ENCODE results near the gene ZNF805. TPM values are rescaled to one million over a fixed set of nuclear protein-coding genes. Genes with fewer than 3 reads are reported as not detected.
"Not testable (repeated sequence)": the region's sequence is repeated elsewhere in the genome, so short reads cannot be mapped to it uniquely, and the experiment has no call there.

Gene ZNF805
- polyA plus RNA-seq, 1 donor, result 4.4 TPM

- Histone ChIP-seq H3K36me3 (ENCODE audit: control insufficient read depth, insufficient read depth, low read length) (no peaks in the 10 kb centered on the region), H3K27me3 (ENCODE audit: control insufficient read depth, insufficient read depth, low read length) (no peaks in the 10 kb centered on the region), H3K4me1 (ENCODE audit: control insufficient read depth, insufficient read depth, low read length) (no peaks in the 10 kb centered on the region), H3K4me3 (ENCODE audit: low read length) (no peak overlapping the region), H3K9me3 (ENCODE audit: control insufficient read depth, low read depth, low read length) (peaks cover 5% of the 10 kb centered on the region), H3K27ac (ENCODE audit: low read length) (no peak overlapping the region)
- DNase-seq, result no peak
- no CpG with 5 or more reads among the region's 9 CpGs for WGBS (ENCODE audit: insufficient coverage, low lambda C conversion rate)
These were observed 8.7 kb upstream of the ZNF805 start for GRCh38 chr19:57231686-57232085.

- WGBS (ENCODE audit: insufficient coverage, low lambda C conversion rate), result no CpG with 5 or more reads among the region's 1 CpG
- Histone ChIP-seq H3K4me1 (ENCODE audit: control insufficient read depth, insufficient read depth, low read length) (no peaks in the 10 kb centered on the region), H3K4me3 (ENCODE audit: low read length) (no peak overlapping the region), H3K27ac (ENCODE audit: low read length) (no peak overlapping the region), H3K27me3 (ENCODE audit: control insufficient read depth, insufficient read depth, low read length) (no peaks in the 10 kb centered on the region), H3K9me3 (ENCODE audit: control insufficient read depth, low read depth, low read length) (peaks cover 5% of the 10 kb centered on the region), H3K36me3 (ENCODE audit: control insufficient read depth, insufficient read depth, low read length) (no peaks in the 10 kb centered on the region)
- no peak for DNase-seq
These were observed 7.2 kb upstream of the ZNF805 start for GRCh38 chr19:57233207-57233606.

GRCh38 chr19:57239982-57240310, 486 bp upstream of the ZNF805 start:
- H3K4me1 ChIP-seq (ENCODE audit: control insufficient read depth, insufficient read depth, low read length), result no peaks in the 10 kb centered on the region
- H3K27me3 ChIP-seq (ENCODE audit: control insufficient read depth, insufficient read depth, low read length), result no peaks in the 10 kb centered on the region
- DNase-seq, result no peak
- no peaks in the 10 kb centered on the region for H3K9me3 ChIP-seq (ENCODE audit: control insufficient read depth, low read depth, low read length)
- no CpG with 5 or more reads among the region's 12 CpGs for WGBS (ENCODE audit: insufficient coverage, low lambda C conversion rate)
- H3K4me3 ChIP-seq (ENCODE audit: low read length), result peak overlapping the region; percentile 77
- peak overlapping the region; percentile 88 for H3K27ac ChIP-seq (ENCODE audit: low read length)
- peaks cover 15% of the 10 kb centered on the region for H3K36me3 ChIP-seq (ENCODE audit: control insufficient read depth, insufficient read depth, low read length)

DNA sequence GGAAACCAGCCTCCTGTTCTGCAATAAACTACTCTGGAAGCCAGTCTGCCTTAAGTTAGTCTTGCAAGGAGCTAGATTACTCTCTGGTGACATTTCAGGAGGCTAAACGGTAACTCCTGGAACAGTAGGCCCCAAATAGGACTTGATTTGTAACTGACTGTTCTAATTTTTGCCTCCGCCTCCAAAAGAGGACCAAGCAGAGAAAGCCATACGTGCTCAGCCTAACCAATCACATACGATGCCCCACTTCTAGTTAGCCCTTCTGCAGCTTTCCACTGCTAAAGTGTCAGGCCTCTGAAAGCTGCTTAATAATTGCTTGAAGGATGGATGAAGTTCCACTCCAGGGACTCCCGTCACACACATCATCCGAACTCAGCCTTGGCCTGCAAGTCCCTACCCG, 744 bp downstream of the ZNF805 start:
- peaks cover 18% of the 10 kb centered on the region for H3K36me3 ChIP-seq (ENCODE audit: control insufficient read depth, insufficient read depth, low read length)
- DNase-seq, result peak in 1 of 2 donors; percentile 9
- no peaks in the 10 kb centered on the region for H3K9me3 ChIP-seq (ENCODE audit: control insufficient read depth, low read depth, low read length)
- peak overlapping the region; percentile 77 for H3K4me3 ChIP-seq (ENCODE audit: low read length)
- WGBS (ENCODE audit: insufficient coverage, low lambda C conversion rate), result no CpG with 5 or more reads among the region's 7 CpGs
- no peaks in the 10 kb centered on the region for H3K27me3 ChIP-seq (ENCODE audit: control insufficient read depth, insufficient read depth, low read length)
- no peaks in the 10 kb centered on the region for H3K4me1 ChIP-seq (ENCODE audit: control insufficient read depth, insufficient read depth, low read length)
- peak overlapping the region; percentile 88 for H3K27ac ChIP-seq (ENCODE audit: low read length)

GRCh38 chr19:57242821-57243220, 2.4 kb downstream of the ZNF805 start:
- Histone ChIP-seq H3K27me3 (ENCODE audit: control insufficient read depth, insufficient read depth, low read length) (no peaks in the 10 kb centered on the region), H3K4me1 (ENCODE audit: control insufficient read depth, insufficient read depth, low read length) (no peaks in the 10 kb centered on the region), H3K4me3 (ENCODE audit: low read length) (no peak overlapping the region), H3K36me3 (ENCODE audit: control insufficient read depth, insufficient read depth, low read length) (peaks cover 25% of the 10 kb centered on the region), H3K9me3 (ENCODE audit: control insufficient read depth, low read depth, low read length) (no peaks in the 10 kb centered on the region), H3K27ac (ENCODE audit: low read length) (no peak overlapping the region)
- DNase-seq, result no peak
- WGBS (ENCODE audit: insufficient coverage, low lambda C conversion rate), result no CpG with 5 or more reads among the region's 5 CpGs

DNA sequence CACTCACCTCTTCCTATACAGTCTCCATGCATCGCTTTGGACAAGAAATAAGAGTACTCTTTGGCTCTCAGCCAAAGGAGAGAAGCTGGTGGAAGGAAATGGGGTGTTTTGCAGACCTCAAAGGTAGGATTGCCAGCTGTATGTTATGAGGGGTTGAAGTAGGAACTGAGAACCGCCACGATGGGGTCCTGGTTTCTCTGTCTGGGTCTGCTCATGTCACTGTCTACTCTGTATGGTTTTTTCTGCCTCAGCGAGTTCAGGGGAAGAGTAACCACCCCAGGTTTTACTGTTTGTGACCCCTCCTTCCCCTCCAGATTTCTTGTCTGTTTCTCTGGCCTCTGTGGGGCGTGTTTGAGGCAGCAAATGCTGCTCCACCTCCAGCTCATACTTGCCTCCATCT, 4.1 kb downstream of the ZNF805 start:
- H3K9me3 ChIP-seq (ENCODE audit: control insufficient read depth, low read depth, low read length), result no peaks in the 10 kb centered on the region
- H3K27me3 ChIP-seq (ENCODE audit: control insufficient read depth, insufficient read depth, low read length), result no peaks in the 10 kb centered on the region
- no peak overlapping the region for H3K27ac ChIP-seq (ENCODE audit: low read length)
- H3K4me3 ChIP-seq (ENCODE audit: low read length), result no peak overlapping the region
- no peak for DNase-seq
- 100% methylated on average over 1 of the region's 5 CpGs for WGBS (ENCODE audit: insufficient coverage, low lambda C conversion rate)
- no peaks in the 10 kb centered on the region for H3K4me1 ChIP-seq (ENCODE audit: control insufficient read depth, insufficient read depth, low read length)
- peaks cover 38% of the 10 kb centered on the region for H3K36me3 ChIP-seq (ENCODE audit: control insufficient read depth, insufficient read depth, low read length)

DNA sequence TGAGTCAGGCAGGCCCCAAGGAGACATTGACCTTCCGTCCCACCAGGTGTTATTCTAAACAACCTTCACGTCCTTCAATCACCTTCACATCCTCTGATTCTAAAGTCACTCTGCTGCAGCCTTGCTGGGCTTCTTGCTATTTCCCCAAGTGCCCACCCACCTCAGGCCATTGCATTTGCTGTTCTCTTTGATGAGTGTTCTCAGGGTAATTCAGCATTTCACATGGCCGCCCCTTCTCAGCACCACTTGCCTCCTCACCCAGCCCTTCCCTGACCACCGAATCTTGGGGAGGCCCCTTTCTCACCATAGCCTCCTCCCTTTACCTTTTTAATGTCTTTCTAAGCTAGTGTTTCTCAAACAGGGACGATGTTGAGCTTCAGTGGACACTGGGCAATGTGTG, 4.6 kb downstream of the ZNF805 start:
- DNase-seq, result no peak
- Histone ChIP-seq H3K27ac (ENCODE audit: low read length) (no peak overlapping the region), H3K4me1 (ENCODE audit: control insufficient read depth, insufficient read depth, low read length) (no peaks in the 10 kb centered on the region), H3K36me3 (ENCODE audit: control insufficient read depth, insufficient read depth, low read length) (peaks cover 38% of the 10 kb centered on the region), H3K9me3 (ENCODE audit: control insufficient read depth, low read depth, low read length) (no peaks in the 10 kb centered on the region), H3K27me3 (ENCODE audit: control insufficient read depth, insufficient read depth, low read length) (no peaks in the 10 kb centered on the region), H3K4me3 (ENCODE audit: low read length) (no peak overlapping the region)
- WGBS (ENCODE audit: insufficient coverage, low lambda C conversion rate), result 100% methylated on average over 1 of the region's 5 CpGs

DNA sequence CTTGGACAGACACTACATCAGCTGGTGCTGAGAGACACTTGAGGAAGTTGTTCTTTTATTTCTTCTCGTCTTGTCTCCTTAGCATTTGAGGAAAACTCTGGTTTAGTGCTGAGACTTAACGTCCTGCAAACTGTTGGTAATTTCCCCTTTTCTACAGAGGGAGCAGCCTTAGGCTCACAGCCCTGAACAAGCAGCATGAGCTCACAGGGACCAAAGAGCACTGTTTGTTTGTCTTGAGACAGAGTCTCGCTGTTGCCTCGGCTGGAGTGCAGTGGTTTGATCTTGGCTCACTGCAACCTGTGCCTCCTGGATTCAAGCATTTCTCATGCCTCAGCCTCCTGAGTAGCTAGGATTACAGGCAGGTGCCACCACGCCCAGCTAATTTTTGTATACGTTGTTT, 5.5 kb downstream of the ZNF805 start:
- no peaks in the 10 kb centered on the region for H3K9me3 ChIP-seq (ENCODE audit: control insufficient read depth, low read depth, low read length)
- H3K27ac ChIP-seq (ENCODE audit: low read length), result no peak overlapping the region
- WGBS (ENCODE audit: insufficient coverage, low lambda C conversion rate), result 53% methylated on average over 2 of the region's 6 CpGs
- no peak overlapping the region for H3K4me3 ChIP-seq (ENCODE audit: low read length)
- H3K4me1 ChIP-seq (ENCODE audit: control insufficient read depth, insufficient read depth, low read length), result no peaks in the 10 kb centered on the region
- peak in 1 of 2 donors; percentile 34 for DNase-seq
- no peaks in the 10 kb centered on the region for H3K27me3 ChIP-seq (ENCODE audit: control insufficient read depth, insufficient read depth, low read length)
- peaks cover 42% of the 10 kb centered on the region for H3K36me3 ChIP-seq (ENCODE audit: control insufficient read depth, insufficient read depth, low read length)

DNA sequence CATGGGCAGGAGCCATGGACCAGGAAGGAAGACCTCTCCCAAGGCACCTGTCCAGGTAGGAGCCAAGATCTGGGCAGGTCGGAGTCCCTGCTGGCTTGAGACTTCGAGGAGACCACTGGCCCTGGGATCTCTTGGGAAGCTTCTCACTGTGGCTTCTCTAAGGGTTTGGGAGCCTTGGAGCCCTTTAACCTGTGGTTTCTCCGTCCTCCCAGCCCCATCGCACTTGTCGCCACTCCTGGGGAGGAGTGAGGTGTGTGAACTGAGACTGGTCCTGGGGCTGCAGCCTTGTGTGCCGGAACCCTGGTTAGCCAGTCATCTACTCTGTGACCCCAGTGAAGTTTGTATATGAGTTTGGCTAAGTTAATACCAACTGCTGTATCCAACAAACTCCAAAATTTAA, 8.2 kb downstream of the ZNF805 start:
- no peaks in the 10 kb centered on the region for H3K9me3 ChIP-seq (ENCODE audit: control insufficient read depth, low read depth, low read length)
- no peaks in the 10 kb centered on the region for H3K27me3 ChIP-seq (ENCODE audit: control insufficient read depth, insufficient read depth, low read length)
- no peak overlapping the region for H3K4me3 ChIP-seq (ENCODE audit: low read length)
- no peaks in the 10 kb centered on the region for H3K4me1 ChIP-seq (ENCODE audit: control insufficient read depth, insufficient read depth, low read length)
- H3K27ac ChIP-seq (ENCODE audit: low read length), result no peak overlapping the region
- peaks cover 53% of the 10 kb centered on the region for H3K36me3 ChIP-seq (ENCODE audit: control insufficient read depth, insufficient read depth, low read length)
- DNase-seq, result no peak
- no CpG with 5 or more reads among the region's 6 CpGs for WGBS (ENCODE audit: insufficient coverage, low lambda C conversion rate)

DNA sequence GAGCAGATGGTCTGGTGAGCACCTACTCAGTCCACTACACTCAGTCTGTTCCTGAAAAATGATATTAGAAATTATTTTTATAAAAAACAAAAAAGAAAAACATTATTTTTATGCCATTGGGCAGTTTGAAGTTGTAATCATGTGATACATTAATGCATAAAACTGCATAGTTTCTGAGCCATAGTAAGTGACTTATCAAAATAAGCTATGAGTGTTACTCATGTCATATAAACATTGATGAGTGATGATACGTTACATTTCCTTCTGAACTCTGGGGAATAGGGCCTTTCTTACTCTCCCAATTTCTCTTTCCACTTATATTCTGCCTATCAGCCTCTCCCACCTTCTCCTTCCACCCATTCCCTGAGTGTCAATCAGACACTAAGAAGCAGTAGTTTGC, 8.9 kb downstream of the ZNF805 start:
- Histone ChIP-seq H3K36me3 (ENCODE audit: control insufficient read depth, insufficient read depth, low read length) (peaks cover 56% of the 10 kb centered on the region), H3K4me3 (ENCODE audit: low read length) (no peak overlapping the region), H3K27me3 (ENCODE audit: control insufficient read depth, insufficient read depth, low read length) (no peaks in the 10 kb centered on the region), H3K9me3 (ENCODE audit: control insufficient read depth, low read depth, low read length) (no peaks in the 10 kb centered on the region), H3K27ac (ENCODE audit: low read length) (no peak overlapping the region), H3K4me1 (ENCODE audit: control insufficient read depth, insufficient read depth, low read length) (no peaks in the 10 kb centered on the region)
- 100% methylated on average over 1 of the region's 1 CpG for WGBS (ENCODE audit: insufficient coverage, low lambda C conversion rate)
- DNase-seq, result no peak

DNA sequence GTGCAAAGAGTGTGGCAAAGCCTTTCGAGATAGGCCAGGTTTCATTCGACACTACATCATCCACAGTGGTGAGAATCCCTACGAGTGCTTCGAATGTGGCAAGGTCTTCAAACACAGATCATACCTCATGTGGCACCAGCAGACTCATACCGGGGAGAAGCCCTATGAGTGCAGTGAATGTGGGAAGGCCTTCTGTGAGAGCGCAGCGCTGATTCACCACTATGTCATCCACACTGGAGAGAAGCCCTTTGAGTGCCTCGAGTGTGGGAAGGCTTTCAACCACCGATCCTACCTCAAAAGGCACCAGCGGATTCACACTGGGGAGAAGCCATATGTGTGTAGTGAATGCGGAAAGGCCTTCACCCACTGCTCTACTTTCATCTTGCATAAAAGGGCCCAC, 13.3 kb downstream of the ZNF805 start:
- DNase-seq; H3K4me1 ChIP-seq (ENCODE audit: control insufficient read depth, insufficient read depth, low read length); H3K9me3 ChIP-seq (ENCODE audit: control insufficient read depth, low read depth, low read length); H3K27me3 ChIP-seq (ENCODE audit: control insufficient read depth, insufficient read depth, low read length); H3K27ac ChIP-seq (ENCODE audit: low read length); H3K4me3 ChIP-seq (ENCODE audit: low read length): not testable (repeated sequence)
- H3K36me3 ChIP-seq (ENCODE audit: control insufficient read depth, insufficient read depth, low read length), result peaks cover 36% of the 10 kb centered on the region
- WGBS (ENCODE audit: insufficient coverage, low lambda C conversion rate), result no CpG with 5 or more reads among the region's 11 CpGs
